GM23338 (cell line): Measurements from ENCODE around the gene INPP5A.

Experiments used
- EZH2 ChIP-seq: fragments of 200-600 bp; sonication (generic); IDR thresholded peaks from one replicate; pipeline ENCODE4 v1.8.0; 2017; ENCODE audit warnings: antibody characterized with exemption, mild to moderate bottlenecking, low read depth; ENCODE audit not compliant: unreplicated experiment
- TF ChIP-seq, protein P1 (sequence below), 2 experiments: fragments of 200-600 bp in 1 of 2; sonication (generic) in 1 of 2; conservative IDR thresholded peaks; 2 replicates each; pipeline versions ENCODE4 v1.5.1 to v1.6.1; 2016 to 2017; ENCODE audit warnings: antibody characterized with exemption in 2 of 2, low read depth in 2 of 2, mild to moderate bottlenecking in 2 of 2, moderate library complexity in 1 of 2

DNA sequence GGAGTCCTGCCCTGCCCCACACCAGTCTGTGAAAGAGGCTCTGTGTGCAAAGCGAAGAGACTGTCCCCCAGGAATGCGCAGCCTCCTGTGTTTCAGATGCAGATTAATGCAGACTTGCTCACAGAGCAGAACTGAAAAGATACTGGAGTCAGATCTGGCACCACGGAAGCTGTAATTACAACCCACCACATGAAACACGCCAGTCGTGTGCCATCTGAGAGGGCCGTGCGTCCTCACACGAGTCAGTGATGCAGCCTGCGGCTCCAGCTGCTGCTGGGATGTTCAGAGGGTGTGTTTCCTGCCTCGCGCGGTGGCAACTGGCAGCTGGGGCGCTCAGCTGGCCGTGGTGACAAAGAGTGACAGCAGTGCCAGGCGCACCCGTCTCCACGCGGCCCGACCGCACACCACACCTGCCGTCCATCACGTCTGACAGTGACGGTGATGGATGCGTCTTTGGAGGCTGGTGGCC lies 198.4 kb downstream of the INPP5A start:
- TF ChIP-seq, protein P1, sequence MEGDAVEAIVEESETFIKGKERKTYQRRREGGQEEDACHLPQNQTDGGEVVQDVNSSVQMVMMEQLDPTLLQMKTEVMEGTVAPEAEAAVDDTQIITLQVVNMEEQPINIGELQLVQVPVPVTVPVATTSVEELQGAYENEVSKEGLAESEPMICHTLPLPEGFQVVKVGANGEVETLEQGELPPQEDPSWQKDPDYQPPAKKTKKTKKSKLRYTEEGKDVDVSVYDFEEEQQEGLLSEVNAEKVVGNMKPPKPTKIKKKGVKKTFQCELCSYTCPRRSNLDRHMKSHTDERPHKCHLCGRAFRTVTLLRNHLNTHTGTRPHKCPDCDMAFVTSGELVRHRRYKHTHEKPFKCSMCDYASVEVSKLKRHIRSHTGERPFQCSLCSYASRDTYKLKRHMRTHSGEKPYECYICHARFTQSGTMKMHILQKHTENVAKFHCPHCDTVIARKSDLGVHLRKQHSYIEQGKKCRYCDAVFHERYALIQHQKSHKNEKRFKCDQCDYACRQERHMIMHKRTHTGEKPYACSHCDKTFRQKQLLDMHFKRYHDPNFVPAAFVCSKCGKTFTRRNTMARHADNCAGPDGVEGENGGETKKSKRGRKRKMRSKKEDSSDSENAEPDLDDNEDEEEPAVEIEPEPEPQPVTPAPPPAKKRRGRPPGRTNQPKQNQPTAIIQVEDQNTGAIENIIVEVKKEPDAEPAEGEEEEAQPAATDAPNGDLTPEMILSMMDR (conservative IDR thresholded peaks at IDR 0.05; ENCODE audit: low read depth in 2 of 2), result no peak
- TF ChIP-seq EZH2, result no peak
